Measurements from ENCODE around the gene OTUD4.
"Not testable (repeated sequence)": the region's sequence is repeated elsewhere in the genome, so short reads cannot be mapped to it uniquely, and the experiment has no call there.

OTUD4 gene

DNA sequence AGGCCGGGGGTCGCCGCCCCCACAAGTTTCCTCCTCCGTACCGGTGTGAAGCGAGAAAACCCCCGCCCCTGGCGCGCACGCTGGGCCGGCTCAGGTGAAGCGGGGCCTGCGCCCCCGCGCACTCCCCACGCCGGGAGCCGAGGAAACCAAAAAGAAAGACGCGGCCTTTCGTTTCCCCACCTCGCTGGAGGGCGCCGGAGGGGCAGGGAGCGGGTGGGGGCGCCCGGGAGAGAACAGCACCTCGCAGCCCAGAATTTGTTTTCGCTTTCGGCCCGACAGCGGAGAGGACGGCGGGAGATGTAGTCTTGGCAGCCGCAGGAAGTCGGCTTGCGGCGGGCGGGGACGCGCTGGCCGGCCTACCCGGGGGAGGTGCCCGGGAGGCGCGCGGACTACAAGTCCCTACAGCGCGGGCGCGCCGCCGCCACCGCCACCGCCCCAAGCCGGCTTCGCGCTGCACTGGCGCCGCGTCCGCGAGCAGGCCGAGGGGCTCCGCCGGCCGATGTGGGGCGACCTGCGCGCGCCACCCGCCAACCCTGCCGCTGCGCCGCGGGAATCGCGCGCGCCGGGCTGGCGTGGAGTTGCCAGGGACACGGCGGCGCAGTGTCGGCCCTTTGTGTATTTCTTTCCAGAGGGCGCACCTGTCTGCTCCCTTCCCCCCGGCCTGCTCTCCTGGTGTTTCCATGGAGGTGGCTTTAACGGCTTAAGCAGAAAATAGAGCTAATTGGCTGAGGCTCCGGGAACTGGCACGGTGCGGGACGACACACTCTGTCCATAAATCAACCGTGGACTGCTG is at the start of gene OTUD4:
OTUD4 (minus strand) TSS at position 292 of the 793 bp plus-strand sequence. CDS start 616 bp downstream, outside the sequence.
- DNase-seq (ENCODE audit: low spot score) = peak; percentile 98

- not testable (repeated sequence) for DNase-seq (ENCODE audit: low spot score)
These were observed 42.8 kb upstream of the OTUD4 start for GRCh38 chr4:145223228-145223627.

DNA sequence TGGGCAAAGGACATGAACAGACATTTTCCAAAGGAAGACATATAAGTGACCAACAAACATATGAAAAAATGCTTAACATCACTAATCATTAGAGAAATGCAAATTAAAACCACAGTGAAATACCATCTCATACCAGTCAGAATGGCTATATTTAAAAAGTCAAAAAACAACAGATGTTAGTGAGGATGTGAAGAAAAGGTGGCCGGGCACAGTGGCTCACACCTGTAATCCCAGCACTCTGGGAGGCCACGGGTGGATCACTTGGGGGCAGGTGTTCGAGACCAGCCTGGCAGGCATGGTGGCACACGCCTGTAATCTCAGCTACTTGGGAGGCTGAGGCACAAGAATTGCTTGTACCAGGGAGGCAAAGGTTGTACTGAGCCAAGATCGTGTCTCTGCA is 41.1 kb upstream of the OTUD4 start:
- not testable (repeated sequence) for DNase-seq (ENCODE audit: low spot score)

DNA sequence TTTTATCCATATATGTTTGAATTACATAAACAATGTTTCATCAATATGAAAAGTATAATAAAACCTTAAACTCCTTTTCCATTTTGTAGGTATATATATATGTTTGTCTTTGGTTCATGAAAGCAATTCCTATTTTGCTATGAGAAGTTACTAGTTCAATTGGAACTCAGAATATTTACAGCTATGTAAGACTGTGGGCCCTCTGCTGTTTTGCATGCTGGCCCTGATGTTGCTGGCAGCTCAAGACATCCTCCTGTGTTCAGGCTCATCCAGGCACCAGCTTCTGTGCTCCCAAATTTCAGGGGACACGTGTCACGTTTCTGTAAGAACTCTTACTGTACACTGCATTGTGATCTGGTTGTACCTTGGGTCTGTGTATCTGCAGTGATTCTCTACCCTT is 38.7 kb upstream of the OTUD4 start:
- DNase-seq (ENCODE audit: low spot score) = no peak

DNA sequence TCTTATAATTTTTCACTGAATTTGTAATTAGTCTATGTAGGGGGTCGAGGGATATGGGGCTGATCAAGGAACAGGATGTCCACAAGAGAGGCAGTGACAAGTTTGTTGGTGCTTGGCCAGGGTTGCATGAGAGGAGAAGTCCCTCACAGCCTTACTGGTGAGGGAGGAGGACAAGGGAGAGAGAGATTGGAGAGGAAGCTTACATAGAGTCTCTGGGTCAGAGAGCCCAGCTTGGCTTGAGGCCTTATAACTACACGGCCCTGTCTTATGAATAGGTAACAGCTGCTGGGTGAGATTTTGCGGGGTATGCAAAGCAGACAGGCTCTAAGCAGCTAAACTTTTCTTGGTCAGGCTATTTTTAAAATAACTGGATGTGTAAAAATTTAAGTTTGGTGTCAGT is 37.9 kb upstream of the OTUD4 start:
- no peak for DNase-seq (ENCODE audit: low spot score)

DNA sequence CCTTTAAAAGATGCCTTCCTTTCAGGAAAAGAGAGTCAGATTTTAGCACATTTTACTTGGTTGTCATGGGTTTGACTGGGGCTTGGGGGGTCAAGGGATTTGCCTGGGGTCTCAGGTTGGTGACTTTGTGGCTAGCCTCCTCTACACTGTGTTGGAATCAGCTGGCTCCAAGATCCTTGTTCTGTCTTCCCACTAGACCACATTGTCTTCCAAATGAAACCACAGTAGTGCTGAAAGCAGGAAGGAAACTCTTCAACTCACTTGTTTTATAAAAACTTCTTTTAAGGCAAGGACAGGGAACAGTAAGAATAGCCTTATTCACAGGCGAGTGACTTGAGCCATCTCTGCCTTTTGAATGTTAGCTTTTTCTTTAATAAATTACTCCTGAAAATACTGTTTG is 37.0 kb upstream of the OTUD4 start:
- DNase-seq (ENCODE audit: low spot score) = no peak

DNA sequence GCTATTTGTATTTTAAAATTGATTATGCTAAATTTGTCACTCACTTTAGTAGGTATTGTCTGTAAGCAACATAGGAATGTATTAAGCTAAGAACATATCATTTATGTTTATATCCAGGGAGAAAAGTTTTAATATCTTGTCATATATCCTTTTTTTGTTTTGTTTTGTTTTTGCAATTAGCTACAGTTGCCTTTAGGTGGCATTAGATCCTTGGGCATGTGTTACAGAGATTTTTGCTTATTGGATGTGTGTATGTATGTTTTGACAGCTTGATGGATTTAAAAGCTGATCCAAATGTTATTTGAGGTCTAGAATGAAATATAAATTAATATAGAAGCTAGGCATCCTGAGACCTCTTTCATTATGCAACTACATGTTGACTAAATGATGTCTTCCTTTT is 36.1 kb upstream of the OTUD4 start:
- peak; percentile 20 for DNase-seq (ENCODE audit: low spot score)

- no peak for DNase-seq (ENCODE audit: low spot score)
These were observed 32.9 kb upstream of the OTUD4 start for GRCh38 chr4:145213245-145213644.

DNA sequence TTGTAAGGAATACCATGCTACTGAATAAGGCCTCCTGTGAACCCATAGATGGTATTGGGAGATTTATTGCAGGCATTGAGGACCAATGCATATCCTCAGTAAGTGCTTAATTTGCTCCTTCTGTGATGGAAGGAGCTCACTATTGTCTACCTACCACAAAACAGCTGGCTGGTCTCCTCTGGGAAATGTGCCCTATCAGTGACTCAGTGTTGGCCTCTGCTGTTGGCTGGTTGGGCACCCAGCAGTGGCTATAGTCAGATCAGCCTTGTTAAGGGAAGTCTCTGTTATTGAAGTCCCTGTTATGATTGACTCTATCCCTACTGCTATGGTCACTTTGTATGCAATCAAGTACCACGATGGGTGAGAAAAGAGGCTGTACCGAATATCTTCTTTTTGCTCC is 27.5 kb upstream of the OTUD4 start:
- no peak for DNase-seq (ENCODE audit: low spot score)

GRCh38 chr4:145203410-145203809 is 23.0 kb upstream of the OTUD4 start:
- peak; percentile 9 for DNase-seq (ENCODE audit: low spot score)

DNA sequence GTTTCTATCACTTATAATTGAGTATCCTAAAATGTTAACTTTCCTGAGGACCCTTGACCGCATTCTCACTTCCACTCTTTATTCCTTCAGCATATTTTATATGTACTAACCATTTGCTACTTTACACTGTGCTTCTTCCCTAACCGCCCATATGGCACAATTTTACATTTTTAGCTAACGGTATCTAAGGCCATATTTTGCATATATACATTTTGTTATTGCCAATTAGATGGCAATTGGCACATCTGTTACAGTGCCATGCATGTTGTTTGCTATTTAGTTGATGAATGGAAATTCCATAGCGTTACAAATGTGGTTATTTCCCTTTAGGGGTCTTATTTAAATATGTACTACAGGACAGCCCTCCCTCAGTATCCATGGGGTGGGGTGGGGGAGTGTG is 20.0 kb upstream of the OTUD4 start:
- DNase-seq (ENCODE audit: low spot score) = no peak

DNA sequence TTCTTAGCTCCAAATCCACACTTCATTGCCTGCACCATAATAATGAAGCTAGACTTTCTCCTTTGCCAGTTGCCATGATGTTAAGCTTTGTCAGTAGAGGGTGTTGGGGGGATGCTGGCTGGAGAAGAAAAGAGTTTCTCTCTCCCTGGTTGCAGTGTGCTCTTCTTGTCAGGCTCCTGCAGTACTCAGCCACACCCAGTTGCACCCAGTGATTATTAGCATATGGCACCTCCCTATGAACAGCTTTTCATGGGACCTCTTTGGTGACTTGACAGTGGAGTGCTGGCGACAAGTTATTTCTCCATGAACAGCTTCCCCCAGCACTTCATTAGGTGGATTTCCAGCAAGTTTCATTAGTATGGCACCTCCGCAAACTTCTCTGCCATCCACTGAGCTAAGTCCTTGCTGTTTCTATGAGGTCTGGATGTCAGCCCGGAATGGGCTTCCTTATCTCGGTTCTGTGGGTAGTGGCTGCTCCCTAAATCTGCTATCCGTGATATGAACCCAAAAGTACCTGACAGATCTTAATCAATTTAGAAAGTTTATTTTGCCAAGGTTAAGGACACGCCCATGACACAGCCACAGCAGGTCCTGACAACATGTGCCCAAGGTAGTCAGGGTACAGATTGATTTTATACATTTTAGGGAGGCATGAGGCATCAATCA is 18.8 kb upstream of the OTUD4 start:
- no peak for DNase-seq (ENCODE audit: low spot score)

GRCh38 chr4:145196747-145197146 is 16.4 kb upstream of the OTUD4 start:
- no peak for DNase-seq (ENCODE audit: low spot score)

- no peak for DNase-seq (ENCODE audit: low spot score)
These were observed 15.0 kb upstream of the OTUD4 start for GRCh38 chr4:145195167-145195952.

- DNase-seq (ENCODE audit: low spot score) = no peak
These were observed 9.6 kb upstream of the OTUD4 start for GRCh38 chr4:145189981-145190380.

GRCh38 chr4:145186729-145187128 is 6.3 kb upstream of the OTUD4 start:
- no peak for DNase-seq (ENCODE audit: low spot score)

- no peak for DNase-seq (ENCODE audit: low spot score)
These were observed 3.2 kb upstream of the OTUD4 start for GRCh38 chr4:145183581-145183980.

DNA sequence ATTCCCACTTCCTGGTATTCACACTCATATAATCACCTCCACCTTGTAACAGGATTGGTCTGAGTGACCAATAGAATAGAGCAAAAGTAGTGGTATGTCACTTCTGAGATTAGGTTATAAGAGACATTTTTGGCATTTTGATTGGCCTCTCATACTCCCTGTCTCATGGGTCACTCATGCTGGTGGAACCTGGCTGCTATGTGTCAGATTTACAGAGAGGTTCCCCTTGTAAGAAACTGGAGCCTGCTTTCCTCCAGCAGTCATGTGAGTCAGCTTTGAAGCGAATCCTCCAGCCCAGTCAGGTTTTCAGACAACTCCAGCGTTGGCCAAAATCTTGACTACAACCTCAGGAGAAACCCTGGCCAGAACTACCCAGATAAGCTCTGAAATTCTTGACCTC is 2.6 kb upstream of the OTUD4 start:
- no peak for DNase-seq (ENCODE audit: low spot score)

- DNase-seq (ENCODE audit: low spot score) = no peak
These were observed 1.8 kb upstream of the OTUD4 start for GRCh38 chr4:145182222-145182621.

- DNase-seq (ENCODE audit: low spot score) = no peak
These were observed 707 bp upstream of the OTUD4 start for GRCh38 chr4:145181091-145181501.

DNA sequence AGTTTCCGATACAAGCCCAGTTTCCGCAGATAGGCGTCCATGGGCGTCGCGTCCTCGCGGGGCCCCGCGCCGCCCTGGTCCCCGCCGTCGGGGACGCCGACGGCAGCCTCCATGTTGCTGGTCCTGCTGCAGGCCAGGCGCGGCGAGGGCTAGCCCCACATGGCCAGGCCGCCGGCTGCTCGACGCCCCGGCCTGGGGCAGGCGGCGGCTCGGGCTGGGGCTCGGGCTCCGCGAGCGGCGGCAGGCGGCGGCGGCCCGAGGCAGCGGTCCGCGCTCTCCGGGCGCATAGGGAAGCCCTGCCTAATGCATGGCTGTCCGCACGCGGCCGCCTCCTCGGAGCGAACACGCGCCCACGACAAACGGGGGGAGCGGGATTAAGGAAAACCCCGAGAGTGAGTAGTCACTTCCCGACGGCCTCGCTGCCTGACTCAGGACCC is 510 bp downstream of the OTUD4 start:
- DNase-seq (ENCODE audit: low spot score) = not testable (repeated sequence)

GRCh38 chr4:145179281-145179860 is 1.0 kb downstream of the OTUD4 start:
- peak; percentile 77 for DNase-seq (ENCODE audit: low spot score)

Data from Ammon's horn (tissue), 1 donor.